GM21619 (cell line): ENCODE results near the gene UBE2G2.

ENCODE experiments used
- ATAC-seq: cut with Tn5 transposase; IDR thresholded peaks from one replicate; pipeline ENCODE4 v1.9.1; 2021; ENCODE audit not compliant: unreplicated experiment

Gene UBE2G2

DNA sequence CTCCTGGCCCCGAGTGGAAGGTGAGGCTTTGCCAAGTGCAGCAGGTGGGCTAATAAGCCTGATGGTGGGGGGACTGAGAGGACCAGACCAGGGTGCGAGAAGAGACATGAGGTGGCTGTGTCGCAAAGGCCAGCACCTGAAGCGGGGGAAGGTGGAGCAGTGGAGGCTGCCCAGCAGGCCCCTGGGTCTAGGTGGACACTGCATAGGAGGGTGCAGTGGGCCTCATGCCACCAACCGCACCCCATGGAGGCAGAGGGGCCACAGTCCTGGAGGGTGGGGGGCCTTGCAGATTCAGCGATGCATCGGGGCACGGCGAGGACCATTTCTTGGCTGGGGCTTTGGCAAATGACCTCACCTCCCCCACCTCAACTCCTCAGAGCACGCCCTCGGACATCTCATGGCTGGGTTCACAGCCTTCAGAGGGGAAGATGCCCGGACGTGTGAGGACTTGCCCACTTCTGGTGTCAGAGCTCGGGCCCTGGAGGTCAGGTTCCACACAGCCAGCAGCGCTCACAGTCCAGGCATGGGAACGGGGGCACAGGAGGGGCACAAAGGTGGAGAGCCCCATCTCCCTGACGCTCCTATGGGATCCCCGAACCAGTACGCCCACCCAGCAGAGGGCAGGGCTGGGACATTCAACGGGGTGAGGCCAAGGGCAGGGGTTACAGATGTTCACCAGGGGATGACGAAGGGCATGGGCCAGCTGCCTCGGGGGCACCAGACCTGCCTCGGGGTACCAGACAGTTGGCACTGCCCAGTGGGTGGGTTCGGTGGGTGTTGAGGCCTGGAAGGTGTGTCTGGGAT is 35.4 kb downstream of the UBE2G2 start:
- no peak for ATAC-seq

DNA sequence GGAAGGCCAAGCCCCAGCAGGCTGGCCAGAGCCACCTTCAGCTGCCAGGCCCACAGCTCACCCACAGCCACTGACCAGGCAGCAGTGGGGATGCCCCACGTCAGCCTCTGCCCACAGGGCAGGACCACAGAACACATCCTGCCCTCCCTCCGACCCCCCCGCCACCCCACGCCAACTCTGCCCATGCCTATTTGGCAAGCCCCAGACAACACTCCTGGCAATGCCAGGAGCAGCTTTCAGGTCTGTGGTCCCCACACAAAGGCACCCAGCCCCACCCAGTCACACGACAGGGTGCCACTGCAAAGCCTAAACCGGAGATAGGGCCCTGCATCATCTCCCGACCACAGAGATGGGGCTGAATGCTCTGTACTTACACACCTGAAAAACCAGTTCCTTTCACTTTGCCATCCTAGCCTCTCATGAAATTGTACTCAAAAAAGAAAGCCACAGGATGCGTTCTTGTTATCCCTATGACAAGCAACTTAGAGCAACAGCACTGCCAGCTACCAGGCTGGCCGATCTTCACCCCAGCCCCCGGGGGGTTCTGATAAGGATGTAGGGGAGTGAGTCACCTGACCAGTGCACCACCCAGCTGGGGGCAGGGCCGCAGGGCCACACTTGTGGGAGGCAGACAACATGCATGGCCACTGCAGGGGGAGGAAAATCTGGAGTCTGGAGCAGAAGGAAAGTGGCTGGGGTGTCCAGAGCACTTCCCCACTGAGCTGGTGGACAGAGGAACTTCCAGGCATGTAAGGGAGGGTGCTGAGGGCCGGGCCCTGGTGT is 36.2 kb downstream of the UBE2G2 start:
- ATAC-seq: no peak

DNA sequence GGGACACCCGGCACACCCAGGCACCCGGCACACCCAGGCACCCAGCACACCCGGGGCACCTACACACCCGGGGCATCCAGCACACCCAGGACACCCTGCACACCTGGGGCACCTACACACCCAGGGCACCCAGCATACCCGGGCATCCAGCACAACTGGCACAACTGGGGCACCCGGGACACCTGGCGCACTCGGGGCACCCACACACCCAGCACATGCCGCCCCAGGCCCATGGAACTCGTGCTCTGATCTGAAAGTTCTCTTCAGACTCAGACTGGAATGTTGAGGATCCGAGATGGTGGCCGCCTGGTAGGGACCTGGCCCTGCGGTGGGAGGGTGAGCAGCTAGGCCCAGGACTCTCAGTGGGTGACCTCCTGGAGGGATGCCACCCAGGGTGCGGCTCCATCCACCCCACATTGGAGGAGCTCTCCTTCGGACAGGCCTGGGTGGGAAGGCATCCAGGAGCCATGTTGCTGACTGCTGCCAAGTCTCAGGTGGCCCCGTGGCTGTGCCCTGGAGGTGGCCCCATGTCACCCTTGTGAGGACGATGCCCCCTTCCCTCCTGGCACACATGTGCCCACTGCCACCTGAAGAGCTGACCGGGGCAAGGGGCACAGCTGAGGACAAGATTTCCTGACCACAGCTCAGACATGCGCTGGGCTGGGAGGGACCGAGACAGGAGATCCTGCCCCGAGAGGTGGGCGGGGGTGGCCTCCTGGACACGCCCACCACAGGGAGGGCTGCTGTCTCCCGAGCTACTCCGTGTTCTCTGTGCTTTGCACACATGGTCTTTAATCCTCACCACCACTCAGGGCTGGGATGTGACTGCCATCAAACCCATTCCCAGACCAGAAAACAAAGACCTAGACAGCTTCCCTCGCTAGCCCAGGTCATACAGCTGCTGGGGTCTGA is 37.0 kb downstream of the UBE2G2 start:
- no peak for ATAC-seq

DNA sequence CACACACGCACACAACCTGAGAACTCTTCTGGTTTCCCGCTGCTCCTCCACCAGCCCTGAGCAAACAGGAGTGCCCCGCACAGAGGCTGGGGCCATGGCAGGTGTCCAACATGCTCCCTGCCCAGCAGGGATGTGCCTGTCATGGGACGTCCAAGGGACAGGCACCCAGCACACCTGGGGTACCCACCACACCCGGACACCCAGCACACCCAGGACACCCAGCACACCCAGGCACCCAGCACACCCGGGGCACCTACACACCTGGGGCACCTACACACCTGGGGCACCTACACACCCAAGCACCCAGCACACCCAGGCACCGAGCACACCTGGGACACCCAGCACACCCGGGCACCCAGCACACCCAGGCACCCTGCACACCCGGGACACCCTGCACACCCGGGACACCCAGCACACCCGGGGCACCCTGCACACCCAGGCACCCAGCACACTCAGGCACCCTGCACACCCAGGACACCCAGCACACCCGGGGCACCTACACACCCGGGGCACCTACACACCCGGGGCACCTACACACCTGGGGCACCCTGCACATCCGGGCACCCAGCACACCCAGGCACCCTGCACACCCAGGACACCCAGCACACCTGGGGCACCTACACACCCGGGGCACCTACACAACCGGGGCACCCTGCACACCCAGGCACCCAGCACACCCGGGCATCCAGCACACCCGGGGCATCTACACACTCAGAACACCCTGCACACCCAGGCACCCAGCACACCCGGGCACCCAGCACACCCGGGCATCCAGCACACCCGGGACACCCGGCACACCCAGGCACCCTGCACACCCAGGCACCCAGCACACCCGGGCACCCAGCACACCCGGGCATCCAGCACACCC is 37.9 kb downstream of the UBE2G2 start:
- ATAC-seq: no peak

DNA sequence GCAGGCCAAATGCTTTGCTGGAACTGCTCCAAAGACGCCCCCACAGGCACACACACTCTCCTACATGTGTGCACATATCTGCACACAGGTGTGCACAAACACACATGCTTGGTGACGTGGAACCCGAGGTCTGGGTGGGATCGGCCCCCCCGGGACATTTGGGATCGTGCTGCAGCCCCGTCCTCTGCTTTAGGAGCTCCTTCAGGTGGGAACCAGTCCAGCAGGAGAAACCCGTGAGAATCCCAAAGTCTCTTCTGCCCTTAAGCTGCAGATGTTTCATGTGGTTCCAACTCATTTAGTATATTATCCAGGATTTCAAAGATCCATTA is 38.6 kb downstream of the UBE2G2 start:
- ATAC-seq: no peak

DNA sequence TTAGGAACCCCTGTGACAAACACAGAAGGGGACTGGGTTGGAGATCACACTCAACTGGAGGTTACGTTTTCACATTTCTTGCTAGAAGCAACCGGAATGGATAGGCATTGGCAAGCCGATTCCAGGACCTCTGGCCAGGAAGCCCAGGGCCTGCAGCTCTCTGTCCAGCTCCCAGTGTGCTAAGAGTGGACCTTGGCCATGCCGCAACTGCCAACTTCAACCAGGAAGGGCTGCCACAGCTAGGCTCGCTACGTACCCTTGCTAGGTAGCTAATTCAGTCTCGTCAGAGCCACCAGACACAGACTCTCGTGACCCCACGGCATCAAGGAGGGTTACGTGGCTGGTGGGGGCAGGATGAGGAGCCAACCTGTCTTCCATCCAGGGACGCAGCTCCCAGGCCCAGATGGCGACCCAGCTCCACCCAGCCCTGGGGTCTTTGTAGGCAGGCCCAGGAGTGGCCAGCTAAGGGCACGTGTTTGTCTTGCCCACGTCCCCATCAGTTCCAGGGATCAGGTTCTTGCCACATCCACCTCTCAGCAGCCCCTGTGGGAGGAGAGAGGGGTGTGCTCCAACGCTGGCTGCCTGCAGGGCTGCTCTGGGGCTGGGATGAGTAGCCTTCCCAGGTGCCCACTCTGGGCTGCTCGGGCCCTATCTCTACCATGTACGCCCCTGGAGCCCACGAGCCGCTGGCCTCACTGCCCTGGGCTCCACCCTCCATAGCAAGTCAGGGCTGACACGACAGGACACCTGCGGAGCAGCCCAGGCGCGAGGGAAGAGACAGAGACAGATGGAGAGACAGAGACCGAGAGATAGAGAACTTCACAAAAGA is 39.2 kb downstream of the UBE2G2 start:
- ATAC-seq: no peak

DNA sequence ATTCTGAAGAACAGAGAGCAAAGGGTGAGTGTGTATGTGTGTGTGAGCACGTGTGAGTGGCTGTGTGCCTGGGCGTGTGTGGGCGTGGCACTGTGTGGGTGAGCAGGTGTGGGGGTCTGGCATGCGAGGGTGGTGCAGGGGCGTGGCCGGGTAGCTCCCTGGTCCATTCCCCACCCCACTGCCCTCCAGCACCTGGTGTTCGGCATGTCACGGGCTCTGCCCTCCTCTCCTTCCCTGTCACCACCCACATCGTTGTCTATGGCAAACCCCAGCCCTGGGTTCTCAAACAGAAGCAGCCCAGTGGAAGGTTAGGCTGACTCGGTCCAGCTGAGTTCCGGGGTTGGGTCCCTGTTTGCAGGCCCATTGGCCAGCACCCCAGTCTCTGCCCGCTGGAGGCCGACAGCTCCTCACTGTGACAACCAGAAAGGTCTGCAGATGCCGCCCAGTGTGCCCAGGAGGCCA is 39.8 kb downstream of the UBE2G2 start:
- ATAC-seq: no peak

DNA sequence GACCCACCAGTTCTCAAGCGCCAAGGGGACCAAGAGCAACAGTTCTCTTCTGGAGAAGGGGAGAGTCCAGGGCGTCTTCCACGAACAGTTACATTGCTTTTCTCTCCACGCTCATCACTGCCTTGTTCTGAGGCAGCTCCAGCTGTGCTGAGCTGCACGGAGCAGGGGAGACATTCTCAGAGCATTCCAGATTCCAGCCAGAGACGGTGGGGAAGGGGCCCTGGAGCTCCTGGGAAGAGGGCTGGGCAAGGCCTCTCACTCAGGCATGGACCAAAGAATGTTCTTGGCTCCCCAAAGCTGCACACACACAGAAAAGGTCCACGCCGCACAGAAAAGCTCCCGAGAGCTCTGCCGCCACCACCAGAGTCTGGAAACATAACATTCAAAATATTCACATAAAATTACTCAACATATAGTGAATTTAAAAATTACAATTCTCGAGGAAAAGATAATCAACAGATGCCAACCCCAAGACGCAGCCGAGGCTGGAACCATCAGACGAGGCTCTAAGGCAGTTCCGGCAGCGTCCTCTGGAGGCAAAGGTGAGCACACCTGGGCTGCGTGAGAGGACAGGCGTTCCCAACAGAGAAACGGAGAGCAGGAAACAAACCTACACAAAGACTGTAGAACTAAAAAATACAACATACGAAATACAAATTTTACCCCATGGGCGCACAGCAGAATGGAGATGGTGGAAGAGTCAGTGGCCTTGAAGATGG is 40.5 kb downstream of the UBE2G2 start:
- no peak for ATAC-seq

DNA sequence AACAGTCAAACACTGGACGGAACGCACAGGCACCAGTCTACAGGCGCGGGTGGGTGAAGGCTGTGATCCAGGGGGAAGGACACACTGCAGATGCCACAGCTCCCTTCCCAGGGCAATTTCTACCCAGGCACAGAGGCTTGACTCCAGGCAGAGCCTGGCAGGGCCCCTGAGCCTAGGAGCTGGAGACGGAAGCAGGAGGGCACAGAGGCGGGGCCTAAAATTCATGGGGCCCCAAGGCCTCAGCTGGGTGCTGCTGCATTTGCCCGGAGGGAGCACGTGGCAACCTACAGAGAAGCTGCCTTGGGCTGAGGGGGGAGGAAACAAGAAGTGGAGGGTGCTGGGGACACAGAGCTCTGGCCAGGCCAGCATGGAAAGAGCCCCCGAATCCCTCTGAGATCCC is 41.2 kb downstream of the UBE2G2 start:
- ATAC-seq: no peak

DNA sequence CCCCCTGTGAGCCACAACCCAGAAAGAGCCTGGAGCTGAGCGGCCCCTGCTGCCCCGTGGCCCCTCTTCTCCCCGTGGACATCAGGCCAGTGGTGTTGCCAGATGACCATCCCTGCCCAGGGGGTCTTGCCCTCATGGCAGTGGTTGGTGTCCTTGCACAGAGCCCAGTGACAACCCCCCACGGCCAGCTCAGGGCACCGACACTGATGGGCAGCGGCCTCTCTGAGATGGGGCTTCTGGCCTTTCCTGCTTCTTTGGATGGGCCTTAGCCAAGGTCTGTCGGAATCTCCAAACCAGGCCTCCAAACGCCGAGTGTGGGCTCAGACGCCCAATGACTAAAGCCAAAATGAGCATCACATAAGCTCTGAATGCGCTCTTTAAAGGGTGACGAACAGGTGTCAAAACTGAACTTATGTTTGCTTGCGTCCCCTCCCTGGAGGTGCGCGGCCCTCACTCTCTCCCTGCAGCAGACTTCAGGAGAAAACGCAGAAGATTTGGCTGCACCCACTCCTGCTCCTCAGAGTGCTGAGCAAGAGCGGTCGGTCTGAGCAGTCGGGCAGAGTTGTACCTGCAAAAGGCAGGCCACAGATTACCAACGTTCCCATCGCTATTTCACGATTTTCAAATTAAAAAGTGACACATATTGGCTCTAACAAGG is 41.9 kb downstream of the UBE2G2 start:
- ATAC-seq: no peak

DNA sequence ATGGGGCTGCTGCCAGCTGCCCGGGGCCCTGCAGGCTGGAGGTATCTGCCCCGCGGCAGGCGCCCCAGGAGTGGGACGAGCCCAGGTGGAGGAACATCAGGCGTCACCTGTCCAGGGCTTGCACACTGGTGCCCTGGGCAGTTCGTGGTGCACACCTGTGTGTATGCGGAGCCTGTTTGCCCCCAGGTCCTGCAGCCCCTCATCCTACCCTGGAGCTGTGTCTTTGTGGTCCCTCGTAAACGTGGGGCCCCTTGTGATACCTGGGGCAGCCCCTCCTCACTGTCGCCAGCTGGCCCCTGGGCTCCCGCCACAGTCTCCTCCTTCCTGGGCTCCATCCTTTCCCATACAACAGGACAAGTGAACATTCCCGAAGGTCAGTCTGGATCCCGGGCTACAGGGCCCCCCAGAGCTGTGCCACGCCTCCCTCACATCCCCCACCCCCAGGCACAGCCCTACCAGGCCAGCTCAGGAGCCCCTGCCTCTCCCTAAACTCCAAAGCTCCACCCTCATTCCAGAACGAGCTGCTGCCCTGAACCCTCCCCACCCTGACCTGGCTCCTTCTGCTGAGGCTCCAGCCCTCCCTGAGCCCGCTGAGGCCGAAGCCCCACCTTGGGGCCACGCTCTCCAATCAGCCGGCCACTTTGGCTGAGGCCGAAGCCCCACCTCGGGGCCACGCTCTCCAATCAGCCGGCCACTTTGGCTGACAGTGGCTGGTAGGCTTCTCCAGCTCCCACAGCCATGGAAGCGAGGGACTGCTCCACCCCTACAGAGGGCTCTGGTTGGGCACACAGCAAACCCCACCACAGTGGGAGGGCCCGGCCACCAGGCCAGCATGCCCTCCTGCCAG is 42.6 kb downstream of the UBE2G2 start:
- no peak for ATAC-seq

DNA sequence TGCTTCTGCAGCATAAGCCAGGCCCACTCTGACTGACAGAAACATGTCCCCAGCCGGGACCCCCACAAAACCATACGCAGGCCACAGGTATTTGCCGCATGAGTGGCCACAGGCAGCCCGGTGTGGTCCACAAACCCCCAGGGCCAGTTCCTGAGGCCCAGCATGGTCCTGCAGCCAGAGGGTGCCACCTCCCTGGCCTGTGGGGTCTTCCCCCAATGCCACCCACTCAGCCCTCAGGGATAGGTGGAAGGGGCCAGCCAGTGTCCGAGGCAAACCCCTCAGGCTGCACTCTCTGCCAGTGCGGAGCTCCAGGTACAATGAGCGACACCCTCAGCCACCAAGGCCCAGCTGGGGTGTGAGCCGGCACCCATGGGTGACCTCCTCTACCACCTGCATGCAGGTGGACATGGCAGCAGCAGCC is 43.5 kb downstream of the UBE2G2 start:
- ATAC-seq: no peak

DNA sequence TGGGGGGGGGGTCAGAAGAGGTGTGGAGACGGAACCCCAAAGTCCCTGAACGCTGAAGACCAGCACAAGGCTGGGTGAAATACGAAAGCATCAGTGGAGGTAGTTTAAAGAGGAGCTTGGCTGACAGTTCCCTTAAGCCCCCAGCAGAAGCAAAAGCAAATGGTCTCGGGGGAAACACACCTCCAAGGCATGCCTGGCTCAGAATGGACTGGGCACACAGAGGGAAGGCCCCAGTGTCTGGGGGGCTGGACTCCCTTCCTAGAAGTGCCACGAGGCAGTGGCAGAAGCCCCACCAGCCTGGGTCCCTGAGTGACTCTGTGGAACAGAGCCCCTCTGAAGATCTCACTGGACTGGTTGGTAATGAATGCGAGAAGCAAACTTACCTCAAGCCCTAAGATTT is 43.9 kb downstream of the UBE2G2 start:
- ATAC-seq: no peak

DNA sequence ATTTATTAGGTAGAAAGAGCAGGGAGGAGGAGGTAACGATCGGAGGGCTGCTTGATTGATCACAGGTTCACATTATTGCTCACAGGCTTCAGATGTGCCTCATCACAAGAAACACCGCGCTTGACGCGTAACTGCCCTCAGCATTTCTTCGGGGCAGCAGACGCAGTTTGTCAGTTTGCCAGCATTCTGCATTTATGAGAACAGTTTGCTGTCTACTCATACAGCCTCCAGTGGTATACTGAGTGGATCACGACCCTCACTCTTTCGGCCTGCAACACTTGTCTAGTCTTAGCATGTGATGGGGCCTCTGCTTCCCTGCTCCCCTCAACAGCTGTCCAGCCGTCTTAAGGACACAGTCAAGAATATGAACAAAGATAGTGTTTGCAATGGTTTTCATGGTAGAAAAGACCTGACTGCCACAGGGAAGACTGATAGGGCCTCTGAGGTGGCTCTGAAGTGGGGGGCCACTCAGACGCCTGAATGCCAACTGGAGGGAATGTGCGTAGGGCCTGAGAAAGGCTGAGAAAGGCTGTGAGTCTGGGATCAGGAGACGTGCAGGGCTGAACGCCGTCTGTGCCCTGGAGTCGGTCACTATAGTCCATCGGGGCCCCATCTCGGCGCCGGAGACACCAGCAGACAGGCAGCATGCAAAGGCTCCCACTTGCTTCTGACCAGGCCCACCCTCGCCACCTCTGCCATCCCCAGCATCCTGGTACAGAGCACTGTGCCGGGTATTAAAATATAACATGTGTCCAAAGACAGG is 45.0 kb downstream of the UBE2G2 start:
- ATAC-seq: no peak

DNA sequence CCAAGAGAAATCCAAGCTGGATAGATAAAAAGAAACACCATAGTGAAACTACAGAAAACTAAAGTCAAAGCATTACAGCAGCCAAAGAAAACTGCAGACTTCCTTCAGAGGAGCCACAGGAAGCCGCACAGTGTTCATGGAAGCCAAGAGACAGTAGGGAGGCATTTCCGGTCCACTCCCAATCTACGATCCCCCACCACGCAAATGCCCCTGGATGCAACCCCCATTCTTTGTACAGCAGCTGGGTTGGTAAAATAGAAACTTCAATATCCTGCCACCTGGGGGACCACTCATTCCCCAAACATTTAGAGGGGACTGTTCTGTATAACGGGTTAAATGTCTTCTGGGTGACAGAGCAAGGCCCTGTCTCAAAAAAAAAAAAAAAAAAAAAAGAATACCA is 46.4 kb downstream of the UBE2G2 start:
- no peak for ATAC-seq

DNA sequence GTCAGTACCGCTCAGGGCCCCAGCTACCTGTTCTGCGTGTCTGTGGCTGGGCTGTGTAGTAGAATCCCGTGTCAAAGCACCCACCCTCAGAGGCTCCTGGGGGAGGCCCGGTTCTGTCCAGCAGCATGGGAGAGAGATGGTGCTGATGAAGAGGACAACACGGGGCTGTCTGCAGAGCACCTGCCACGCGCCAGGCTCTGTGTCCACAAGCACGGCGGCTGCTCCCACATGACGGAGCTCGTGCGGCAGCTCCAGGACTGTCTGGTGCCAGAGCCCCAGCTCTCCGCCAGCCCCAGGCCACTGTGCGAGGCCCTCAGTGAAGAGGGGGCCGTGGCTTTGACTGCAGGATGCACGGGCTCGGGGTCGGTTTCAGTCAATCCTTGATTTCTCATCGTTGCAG is 48.3 kb downstream of the UBE2G2 start:
- no peak for ATAC-seq
